Measurements from ENCODE around the gene DCST1. TPM values are rescaled to one million over a fixed set of nuclear protein-coding genes. Genes with fewer than 3 reads are reported as not detected.

DCST1 gene
- total and polyA plus RNA-seq, 2 of the 13 experiments (the other 11 are each of a cell fraction or from before 2014, with no cell fraction given), result 0.04 TPM; not detected in 1

DNA sequence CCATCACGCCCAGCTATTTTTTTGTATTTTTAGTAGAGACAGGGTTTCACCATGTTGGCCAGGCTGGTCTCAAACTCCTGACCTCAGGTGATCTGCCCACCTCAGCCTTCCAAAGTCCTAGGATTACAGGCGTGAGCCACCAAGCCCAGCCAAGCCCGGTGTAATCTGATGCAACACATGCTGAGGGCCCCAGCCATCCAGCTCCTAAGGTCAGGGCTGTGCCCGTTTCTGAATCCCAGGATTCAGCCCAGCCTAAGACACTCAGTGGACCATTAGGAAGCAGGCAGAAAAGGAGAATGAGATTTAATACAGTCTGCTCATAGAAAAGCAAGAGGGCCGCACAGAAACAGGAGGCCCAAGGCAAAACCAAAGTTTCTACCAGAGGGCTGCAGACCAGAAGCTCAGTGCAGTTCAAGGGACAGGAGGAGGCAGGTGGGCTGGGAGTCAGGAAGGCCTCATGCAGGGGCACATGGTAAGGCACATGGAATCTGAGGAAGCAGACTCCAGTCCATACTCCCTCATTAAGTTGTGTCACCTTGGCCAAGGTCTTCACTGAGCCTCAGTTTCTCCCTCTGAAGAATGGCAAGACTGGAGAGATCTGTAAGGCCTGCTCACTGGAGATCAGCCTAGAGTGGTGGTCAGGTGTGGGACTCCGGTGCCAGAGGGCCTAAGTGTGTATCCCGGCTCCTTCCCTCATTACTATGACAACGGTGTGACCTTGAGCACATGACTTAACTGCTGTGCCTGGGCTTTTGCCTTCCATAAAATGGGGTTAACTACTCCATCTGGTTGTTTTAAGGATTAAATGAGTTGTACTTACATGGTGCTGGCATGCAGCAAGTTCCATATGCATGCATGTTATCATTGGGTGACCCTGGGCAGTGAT lies 15.1 kb downstream of the DCST1 start (continued):
- TF ChIP-seq ATF4 (CRISPR knock-in tag; IDR thresholded peaks at IDR 0.05) (peak; percentile 62 to 97; a peak in 3 of 4 replicates), ZFY (CRISPR knock-in tag; IDR thresholded peaks at IDR 0.05) (peak; percentile 14; the same call in 1 of the 2 replicates), NCOR1 (IDR thresholded peaks at IDR 0.05; ENCODE audit: borderline replicate concordance, low read length) (no peak), KLF12 (CRISPR knock-in tag; IDR thresholded peaks at IDR 0.05; ENCODE audit: borderline replicate concordance) (no peak), NR2F1 (CRISPR knock-in tag; IDR thresholded peaks at IDR 0.05) (0 out of 4 replicates have a peak, but pooled peaks of 1 of the 2 experiments have one; percentile 17), THRA (CRISPR knock-in tag; IDR thresholded peaks at IDR 0.05; ENCODE audit: borderline replicate concordance) (peak; percentile 48; the same call in 1 of the 2 replicates), ZNF446 (CRISPR knock-in tag; IDR thresholded peaks at IDR 0.05) (no peak), ZNF3 (CRISPR knock-in tag; IDR thresholded peaks at IDR 0.05) (no peak), MYC (CRISPR knock-in tag; IDR thresholded peaks at IDR 0.05; ENCODE audit: borderline replicate concordance) (0 out of 2 replicates have a peak, but pooled peaks have one; percentile 31), ZNF644 (CRISPR knock-in tag; IDR thresholded peaks at IDR 0.05; ENCODE audit: low read depth) (peak; percentile 58; the same call in 1 of the 2 replicates), ZSCAN25 (CRISPR knock-in tag; IDR thresholded peaks at IDR 0.05) (no peak), KAT7 (CRISPR knock-in tag; IDR thresholded peaks at IDR 0.05; ENCODE audit: borderline replicate concordance) (no peak), AKAP8 (CRISPR knock-in tag; IDR thresholded peaks at IDR 0.05) (no peak), ZNF670 (CRISPR knock-in tag; IDR thresholded peaks at IDR 0.05; ENCODE audit: borderline replicate concordance) (no peak), CEBPG (CRISPR knock-in tag; IDR thresholded peaks at IDR 0.05) (peak; percentile 93), PLRG1 (conservative IDR thresholded peaks at IDR 0.05) (no peak), ZNF782 (CRISPR knock-in tag; IDR thresholded peaks at IDR 0.05; ENCODE audit: borderline replicate concordance) (no peak)
- TF ChIP-seq, protein P1, sequence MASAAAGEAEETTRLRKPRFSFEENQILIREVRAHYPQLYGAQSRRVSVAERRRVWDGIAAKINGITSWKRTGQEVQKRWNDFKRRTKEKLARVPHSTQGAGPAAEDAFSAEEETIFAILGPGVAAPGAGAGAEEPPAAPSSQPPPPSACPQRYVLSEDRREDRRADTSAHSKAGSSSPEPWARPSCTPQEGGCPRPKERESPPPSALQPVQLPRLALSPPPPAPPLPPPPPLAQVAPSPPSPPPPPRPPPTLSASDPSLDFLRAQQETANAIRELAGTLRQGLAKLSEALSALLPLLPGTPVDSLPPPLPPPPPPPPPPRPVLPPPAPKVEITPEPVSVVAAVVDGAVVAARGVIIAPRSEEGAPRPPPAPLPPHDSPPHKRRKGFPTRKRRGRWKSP (CRISPR knock-in tag; IDR thresholded peaks at IDR 0.05), result peak; percentile 56; the same call in 1 of the 2 replicates
- TF ChIP-seq, protein P2, sequence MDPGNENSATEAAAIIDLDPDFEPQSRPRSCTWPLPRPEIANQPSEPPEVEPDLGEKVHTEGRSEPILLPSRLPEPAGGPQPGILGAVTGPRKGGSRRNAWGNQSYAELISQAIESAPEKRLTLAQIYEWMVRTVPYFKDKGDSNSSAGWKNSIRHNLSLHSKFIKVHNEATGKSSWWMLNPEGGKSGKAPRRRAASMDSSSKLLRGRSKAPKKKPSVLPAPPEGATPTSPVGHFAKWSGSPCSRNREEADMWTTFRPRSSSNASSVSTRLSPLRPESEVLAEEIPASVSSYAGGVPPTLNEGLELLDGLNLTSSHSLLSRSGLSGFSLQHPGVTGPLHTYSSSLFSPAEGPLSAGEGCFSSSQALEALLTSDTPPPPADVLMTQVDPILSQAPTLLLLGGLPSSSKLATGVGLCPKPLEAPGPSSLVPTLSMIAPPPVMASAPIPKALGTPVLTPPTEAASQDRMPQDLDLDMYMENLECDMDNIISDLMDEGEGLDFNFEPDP (CRISPR knock-in tag; conservative IDR thresholded peaks at IDR 0.05), result no peak
- TF ChIP-seq, protein P3, sequence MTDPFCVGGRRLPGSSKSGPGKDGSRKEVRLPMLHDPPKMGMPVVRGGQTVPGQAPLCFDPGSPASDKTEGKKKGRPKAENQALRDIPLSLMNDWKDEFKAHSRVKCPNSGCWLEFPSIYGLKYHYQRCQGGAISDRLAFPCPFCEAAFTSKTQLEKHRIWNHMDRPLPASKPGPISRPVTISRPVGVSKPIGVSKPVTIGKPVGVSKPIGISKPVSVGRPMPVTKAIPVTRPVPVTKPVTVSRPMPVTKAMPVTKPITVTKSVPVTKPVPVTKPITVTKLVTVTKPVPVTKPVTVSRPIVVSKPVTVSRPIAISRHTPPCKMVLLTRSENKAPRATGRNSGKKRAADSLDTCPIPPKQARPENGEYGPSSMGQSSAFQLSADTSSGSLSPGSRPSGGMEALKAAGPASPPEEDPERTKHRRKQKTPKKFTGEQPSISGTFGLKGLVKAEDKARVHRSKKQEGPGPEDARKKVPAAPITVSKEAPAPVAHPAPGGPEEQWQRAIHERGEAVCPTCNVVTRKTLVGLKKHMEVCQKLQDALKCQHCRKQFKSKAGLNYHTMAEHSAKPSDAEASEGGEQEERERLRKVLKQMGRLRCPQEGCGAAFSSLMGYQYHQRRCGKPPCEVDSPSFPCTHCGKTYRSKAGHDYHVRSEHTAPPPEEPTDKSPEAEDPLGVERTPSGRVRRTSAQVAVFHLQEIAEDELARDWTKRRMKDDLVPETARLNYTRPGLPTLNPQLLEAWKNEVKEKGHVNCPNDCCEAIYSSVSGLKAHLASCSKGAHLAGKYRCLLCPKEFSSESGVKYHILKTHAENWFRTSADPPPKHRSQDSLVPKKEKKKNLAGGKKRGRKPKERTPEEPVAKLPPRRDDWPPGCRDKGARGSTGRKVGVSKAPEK (CRISPR knock-in tag; IDR thresholded peaks at IDR 0.05; ENCODE audit: borderline replicate concordance), result no peak
